Measurements from ENCODE around the gene DBF4.

- TF ChIP-seq SIN3A (IDR thresholded peaks at IDR 0.05; ENCODE audit: borderline replicate concordance, insufficient read depth, low read depth, low read length) (no peak), CTCF (IDR thresholded peaks at IDR 0.05) (no peak)
Measured at GRCh38 chr7:87882151-87882937, 6.1 kb downstream of the DBF4 start.
